22Rv1 (cell line): Measurements from ENCODE around the gene PPP1R16B.

Source experiments
- H3K27ac ChIP-seq: fragments of 450-650 bp; 2 replicates; pipeline ENCODE4 v1.5.1; 2017
- CTCF ChIP-seq: fragments of 450-650 bp; IDR thresholded peaks from 2 replicates; pipeline ENCODE4 v1.5.1; 2017; ENCODE audit warnings: mild to moderate bottlenecking
- ZFX ChIP-seq: fragments of 450-650 bp; IDR thresholded peaks from 2 replicates; pipeline ENCODE4 v1.6.1; 2017; ENCODE audit warnings: antibody characterized with exemption, borderline replicate concordance

The PPP1R16B gene

GRCh38 chr20:38833857-38834164, 28.3 kb downstream of the PPP1R16B start:
- H3K27ac ChIP-seq, result no peak overlapping the region
- no peak for TF ChIP-seq ZFX

- TF ChIP-seq ZFX (no peak), CTCF (no peak)
- no peak overlapping the region for H3K27ac ChIP-seq
Measured at GRCh38 chr20:38834868-38835267, 29.4 kb downstream of the PPP1R16B start.

- H3K27ac ChIP-seq, result no peak overlapping the region
Measured at GRCh38 chr20:38835792-38836191, 30.3 kb downstream of the PPP1R16B start.

GRCh38 chr20:38836991-38837390, 31.5 kb downstream of the PPP1R16B start:
- TF ChIP-seq ZFX (no peak), CTCF (no peak)
- no peak overlapping the region for H3K27ac ChIP-seq

More at GRCh38 chr20:38835792-38836191, 30.3 kb downstream of the PPP1R16B start:
- no peak for TF ChIP-seq CTCF
- TF ChIP-seq ZFX, result no peak

GRCh38 chr20:38838326-38838725, 32.8 kb downstream of the PPP1R16B start:
- no peak overlapping the region for H3K27ac ChIP-seq
- TF ChIP-seq ZFX (no peak), CTCF (no peak)

GRCh38 chr20:38839563-38839962, 34.1 kb downstream of the PPP1R16B start:
- TF ChIP-seq CTCF (no peak), ZFX (no peak)
- H3K27ac ChIP-seq, result no peak overlapping the region

GRCh38 chr20:38840053-38840893, 34.8 kb downstream of the PPP1R16B start:
- no peak for TF ChIP-seq CTCF
- no peak overlapping the region for H3K27ac ChIP-seq

- no peak for TF ChIP-seq CTCF
- no peak for TF ChIP-seq ZFX
- no peak overlapping the region for H3K27ac ChIP-seq
Measured at GRCh38 chr20:38840894-38841470, 35.5 kb downstream of the PPP1R16B start.
